ENCODE measurements around the gene EFHC1. TPM values are rescaled to one million over a fixed set of nuclear protein-coding genes. Genes with fewer than 3 reads are reported as not detected.

EFHC1 gene
- total and polyA plus RNA-seq, 2 of the 13 experiments (the other 11 are each of a cell fraction or from before 2014, with no cell fraction given): 23.4 to 29.5 TPM

DNA sequence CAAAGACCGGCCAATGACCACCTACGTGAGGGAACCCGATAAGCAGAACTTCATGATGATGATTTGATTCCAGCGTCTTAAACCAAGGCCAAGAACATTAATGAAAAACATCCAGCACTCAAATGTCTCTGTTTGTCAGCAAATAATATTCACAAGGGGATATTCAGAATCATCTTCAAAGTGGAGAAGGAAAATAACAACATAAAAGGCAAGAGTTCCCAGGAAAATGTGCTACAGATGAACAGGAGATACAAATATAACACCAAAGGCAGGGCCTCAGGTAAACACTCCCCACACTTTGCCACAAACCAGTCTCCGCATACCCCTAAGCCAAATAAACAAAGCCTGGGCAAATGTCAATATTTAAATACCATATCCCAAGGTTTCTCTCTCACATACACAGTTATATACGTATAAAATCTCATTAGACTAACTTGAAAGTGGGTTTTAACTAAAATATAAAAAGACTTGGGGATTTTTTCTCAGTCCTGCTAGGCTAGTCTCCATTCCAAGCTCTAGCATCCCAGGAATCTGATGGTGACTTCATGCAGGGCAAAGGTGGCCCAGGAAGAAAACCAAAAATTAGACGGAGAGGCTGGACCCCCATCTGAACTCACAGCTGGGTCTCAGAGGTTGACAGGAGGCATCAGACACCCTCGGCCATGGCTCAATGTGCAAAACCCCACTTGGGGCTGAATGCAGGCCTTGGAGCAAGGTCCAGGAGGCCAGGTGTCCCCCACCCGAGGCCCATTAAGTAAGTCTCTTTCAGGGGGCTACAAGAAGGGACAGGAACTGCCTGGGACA is 124.7 kb downstream of the EFHC1 start (continued):
- TF ChIP-seq MYNN (CRISPR knock-in tag; IDR thresholded peaks at IDR 0.05; ENCODE audit: low read depth): no peak
- peak; percentile 12 for TF ChIP-seq HNF4G (IDR thresholded peaks at IDR 0.05; ENCODE audit: borderline replicate concordance, low read depth, low read length)
- TF ChIP-seq HNF4G (CRISPR knock-in tag; IDR thresholded peaks at IDR 0.05; ENCODE audit: borderline replicate concordance, low read depth): peak; percentile 44; the same call in 1 of the 2 replicates
- peak; percentile 65; the same call in 1 of the 2 replicates for TF ChIP-seq HMG20A (CRISPR knock-in tag; IDR thresholded peaks at IDR 0.05; ENCODE audit: borderline replicate concordance)
- TF ChIP-seq SOX13 (IDR thresholded peaks at IDR 0.05): peak; percentile 63; the same call in 1 of the 2 replicates
- TF ChIP-seq SOX13 (CRISPR knock-in tag; conservative IDR thresholded peaks at IDR 0.05 in 1 of 2, IDR thresholded peaks at IDR 0.05 in 1 of 2): peak in 1 of 2 experiments; percentile 78; a peak in 2 of 4 replicates
- TF ChIP-seq, protein P1, sequence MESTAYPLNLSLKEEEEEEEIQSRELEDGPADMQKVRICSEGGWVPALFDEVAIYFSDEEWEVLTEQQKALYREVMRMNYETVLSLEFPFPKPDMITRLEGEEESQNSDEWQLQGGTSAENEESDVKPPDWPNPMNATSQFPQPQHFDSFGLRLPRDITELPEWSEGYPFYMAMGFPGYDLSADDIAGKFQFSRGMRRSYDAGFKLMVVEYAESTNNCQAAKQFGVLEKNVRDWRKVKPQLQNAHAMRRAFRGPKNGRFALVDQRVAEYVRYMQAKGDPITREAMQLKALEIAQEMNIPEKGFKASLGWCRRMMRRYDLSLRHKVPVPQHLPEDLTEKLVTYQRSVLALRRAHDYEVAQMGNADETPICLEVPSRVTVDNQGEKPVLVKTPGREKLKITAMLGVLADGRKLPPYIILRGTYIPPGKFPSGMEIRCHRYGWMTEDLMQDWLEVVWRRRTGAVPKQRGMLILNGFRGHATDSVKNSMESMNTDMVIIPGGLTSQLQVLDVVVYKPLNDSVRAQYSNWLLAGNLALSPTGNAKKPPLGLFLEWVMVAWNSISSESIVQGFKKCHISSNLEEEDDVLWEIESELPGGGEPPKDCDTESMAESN (CRISPR knock-in tag; conservative IDR thresholded peaks at IDR 0.05): peak; percentile 13; the same call in 1 of the 2 replicates
- TF ChIP-seq NPAS2 (CRISPR knock-in tag; IDR thresholded peaks at IDR 0.05; ENCODE audit: borderline replicate concordance): no peak
- TF ChIP-seq ZNF75D (CRISPR knock-in tag; IDR thresholded peaks at IDR 0.05; ENCODE audit: borderline replicate concordance): no peak
- TF ChIP-seq, protein P2, sequence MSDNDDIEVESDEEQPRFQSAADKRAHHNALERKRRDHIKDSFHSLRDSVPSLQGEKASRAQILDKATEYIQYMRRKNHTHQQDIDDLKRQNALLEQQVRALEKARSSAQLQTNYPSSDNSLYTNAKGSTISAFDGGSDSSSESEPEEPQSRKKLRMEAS (IDR thresholded peaks at IDR 0.05): peak; percentile 9
- no peak for TF ChIP-seq TOE1 (CRISPR knock-in tag; IDR thresholded peaks at IDR 0.05)
- 0 out of 2 replicates have a peak, but pooled peaks have one; percentile 29 for TF ChIP-seq SIN3A (IDR thresholded peaks at IDR 0.05; ENCODE audit: borderline replicate concordance, low read depth, low read length)
- TF ChIP-seq NFYB (CRISPR knock-in tag; IDR thresholded peaks at IDR 0.05): no peak
- TF ChIP-seq, protein P3, sequence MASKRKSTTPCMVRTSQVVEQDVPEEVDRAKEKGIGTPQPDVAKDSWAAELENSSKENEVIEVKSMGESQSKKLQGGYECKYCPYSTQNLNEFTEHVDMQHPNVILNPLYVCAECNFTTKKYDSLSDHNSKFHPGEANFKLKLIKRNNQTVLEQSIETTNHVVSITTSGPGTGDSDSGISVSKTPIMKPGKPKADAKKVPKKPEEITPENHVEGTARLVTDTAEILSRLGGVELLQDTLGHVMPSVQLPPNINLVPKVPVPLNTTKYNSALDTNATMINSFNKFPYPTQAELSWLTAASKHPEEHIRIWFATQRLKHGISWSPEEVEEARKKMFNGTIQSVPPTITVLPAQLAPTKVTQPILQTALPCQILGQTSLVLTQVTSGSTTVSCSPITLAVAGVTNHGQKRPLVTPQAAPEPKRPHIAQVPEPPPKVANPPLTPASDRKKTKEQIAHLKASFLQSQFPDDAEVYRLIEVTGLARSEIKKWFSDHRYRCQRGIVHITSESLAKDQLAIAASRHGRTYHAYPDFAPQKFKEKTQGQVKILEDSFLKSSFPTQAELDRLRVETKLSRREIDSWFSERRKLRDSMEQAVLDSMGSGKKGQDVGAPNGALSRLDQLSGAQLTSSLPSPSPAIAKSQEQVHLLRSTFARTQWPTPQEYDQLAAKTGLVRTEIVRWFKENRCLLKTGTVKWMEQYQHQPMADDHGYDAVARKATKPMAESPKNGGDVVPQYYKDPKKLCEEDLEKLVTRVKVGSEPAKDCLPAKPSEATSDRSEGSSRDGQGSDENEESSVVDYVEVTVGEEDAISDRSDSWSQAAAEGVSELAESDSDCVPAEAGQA (IDR thresholded peaks at IDR 0.05; ENCODE audit: low read depth): no peak
- TF ChIP-seq, protein P3 (CRISPR knock-in tag; IDR thresholded peaks at IDR 0.05; ENCODE audit: borderline replicate concordance): no peak
- TF ChIP-seq, protein P4, sequence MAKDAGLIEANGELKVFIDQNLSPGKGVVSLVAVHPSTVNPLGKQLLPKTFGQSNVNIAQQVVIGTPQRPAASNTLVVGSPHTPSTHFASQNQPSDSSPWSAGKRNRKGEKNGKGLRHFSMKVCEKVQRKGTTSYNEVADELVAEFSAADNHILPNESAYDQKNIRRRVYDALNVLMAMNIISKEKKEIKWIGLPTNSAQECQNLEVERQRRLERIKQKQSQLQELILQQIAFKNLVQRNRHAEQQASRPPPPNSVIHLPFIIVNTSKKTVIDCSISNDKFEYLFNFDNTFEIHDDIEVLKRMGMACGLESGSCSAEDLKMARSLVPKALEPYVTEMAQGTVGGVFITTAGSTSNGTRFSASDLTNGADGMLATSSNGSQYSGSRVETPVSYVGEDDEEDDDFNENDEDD (CRISPR knock-in tag; IDR thresholded peaks at IDR 0.05; ENCODE audit: borderline replicate concordance): no peak; the same call in 1 of the 2 replicates
- peak; percentile 60 for TF ChIP-seq KLF6 (CRISPR knock-in tag; IDR thresholded peaks at IDR 0.05)
- peak; percentile 61; the same call in 1 of the 2 replicates for TF ChIP-seq TBX2 (CRISPR knock-in tag; IDR thresholded peaks at IDR 0.05; ENCODE audit: borderline replicate concordance)
- TF ChIP-seq, protein P5, sequence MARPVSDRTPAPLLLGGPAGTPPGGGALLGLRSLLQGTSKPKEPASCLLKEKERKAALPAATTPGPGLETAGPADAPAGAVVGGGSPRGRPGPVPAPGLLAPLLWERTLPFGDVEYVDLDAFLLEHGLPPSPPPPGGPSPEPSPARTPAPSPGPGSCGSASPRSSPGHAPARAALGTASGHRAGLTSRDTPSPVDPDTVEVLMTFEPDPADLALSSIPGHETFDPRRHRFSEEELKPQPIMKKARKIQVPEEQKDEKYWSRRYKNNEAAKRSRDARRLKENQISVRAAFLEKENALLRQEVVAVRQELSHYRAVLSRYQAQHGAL (CRISPR knock-in tag; IDR thresholded peaks at IDR 0.05; ENCODE audit: not compliant biosample characterization): no peak
